Adrenal gland (tissue), 12 donors: ENCODE data around the gene REG3A. TPM values are rescaled to one million over a fixed set of nuclear protein-coding genes. Genes with fewer than 3 reads are reported as not detected.

Experiments used
- DNase-seq, 7 donors: peaks; one replicate each; pipeline ENCODE4 v3.0.0-alpha.2; 2019 to 2020
- H3K27ac ChIP-seq, 5 donors: fragments of 200-600 bp; sonication (generic) in 4 of 5; 1 replicate in 3 of 5; 2 replicates in 2 of 5; pipeline versions ENCODE4 v1.5.1 to v1.8.0; 2016 to 2020; ENCODE audit warnings: mild to moderate bottlenecking in 1 of 5
- H3K27me3 ChIP-seq: fragments of 200-600 bp; 2 replicates; pipeline ENCODE4 v1.8.0; 2021
- H3K36me3 ChIP-seq, 2 donors: fragments of 200-600 bp; replicated peaks in 1 of 2; 1 replicate in 1 of 2; 2 replicates in 1 of 2; pipeline versions ENCODE4 v1.5.1 to v1.8.0; 2018 to 2022
- H3K4me1 ChIP-seq, 2 donors: fragments of 200-600 bp; replicated peaks in 1 of 2; 1 replicate in 1 of 2; 2 replicates in 1 of 2; pipeline versions ENCODE4 v1.5.1 to v1.8.0; 2018 to 2021
- H3K4me3 ChIP-seq, 4 donors: fragments of 200-600 bp; sonication (generic) in 3 of 4; one replicate each; pipeline ENCODE4 v1.5.1; 2016 to 2018
- H3K9me3 ChIP-seq, 3 donors: fragments of 200-600 bp; sonication (generic) in 1 of 3; replicated peaks in 1 of 3; 1 replicate in 2 of 3; 2 replicates in 1 of 3; pipeline versions ENCODE4 v1.5.1 to v1.8.0; 2016 to 2021
- POLR2A ChIP-seq, 2 donors: fragments of 450-650 bp; IDR thresholded peaks; one replicate each; pipeline ENCODE4 v1.6.1; 2017; ENCODE audit warnings: antibody characterized with exemption in 2 of 2, mild to moderate bottlenecking in 2 of 2, moderate library complexity in 1 of 2
- WGBS, 4 donors: extraction: QIAGEN DNeasy Blood & Tissue Kit in 2 of 4; methylation state at CpG; one replicate each; pipeline versions ENCODE4 v1.1.5 to v1.1.7; 2013 to 2017; 5-methylcytosine and 5-hydroxymethylcytosine counted together
- intact Hi-C, 2 donors: fragments of 100-400 bp; cut with DNase I; formaldehyde crosslinking; loops; one replicate each; pipeline versions ENCODE4 v1.14.1 to v1.15.0; 2022 to 2023
- polyA plus RNA-seq, 3 donors: library from polyadenylated mRNA; stranded (reverse); fragments of 200-250 nt in 2 of 3; fragments of 350-450 nt in 1 of 3; fragmentation: Illumina TruSeq in 1 of 3; extraction: RNeasy Lipid Tissue Mini Kit (QIAGEN cat#74804) in 1 of 3; gene quantifications; one replicate each; pipeline ENCODE4 v1.2.3, GENCODE V29; 2013 to 2014
- total RNA-seq, 9 donors: library from RNA; depleted of rRNA in 4 of 9; stranded (reverse); fragments of >200 nt in 4 of 9; fragments of 120-200 nt in 1 of 9; fragmentation: NEBNext Ultra II Directional in 1 of 9; extraction: Animal tissue kit (Norgen Biotek cat#: 25700) in 1 of 9; gene quantifications; one replicate each; pipeline versions ENCODE4 v1.1.0 to v1.2.4, GENCODE V29; 2013 to 2023
- TF ChIP-seq, protein P1 (sequence below), 6 experiments: fragments of 450-650 bp in 4 of 6; fragments of 200-600 bp in 2 of 6; sonication (generic) in 1 of 6; IDR thresholded peaks; 1 replicate in 5 of 6; 2 replicates in 1 of 6; pipeline versions ENCODE4 v1.5.1 to v1.8.0; 2016 to 2021; ENCODE audit warnings: antibody characterized with exemption in 6 of 6, mild to moderate bottlenecking in 2 of 6, moderate library complexity in 1 of 6
- donor health status: healthy with polysubstance abuse.
- donor health status: Bipolar disorder and iron deficiency.
- donor health status: DM: yes; HTN: yes; CAD: no.
- donor health status: DM: no; HTN: no; CAD: no.
- donor health status: DM: no; HTN: no; CAD: no.
- donor health status: DM: yes; HTN: yes; CAD: no.

REG3A gene
- total and polyA plus RNA-seq, 12 donors, result 0.53 to 86.7 (median 1.7) TPM; not detected in 3

GRCh38 chr2:79131687-79132086, 27.9 kb downstream of the REG3A start:
- H3K36me3 ChIP-seq, result no peaks in the 10 kb centered on the region
- TF ChIP-seq POLR2A (IDR thresholded peaks at IDR 0.05), result no peak
- TF ChIP-seq, protein P1, sequence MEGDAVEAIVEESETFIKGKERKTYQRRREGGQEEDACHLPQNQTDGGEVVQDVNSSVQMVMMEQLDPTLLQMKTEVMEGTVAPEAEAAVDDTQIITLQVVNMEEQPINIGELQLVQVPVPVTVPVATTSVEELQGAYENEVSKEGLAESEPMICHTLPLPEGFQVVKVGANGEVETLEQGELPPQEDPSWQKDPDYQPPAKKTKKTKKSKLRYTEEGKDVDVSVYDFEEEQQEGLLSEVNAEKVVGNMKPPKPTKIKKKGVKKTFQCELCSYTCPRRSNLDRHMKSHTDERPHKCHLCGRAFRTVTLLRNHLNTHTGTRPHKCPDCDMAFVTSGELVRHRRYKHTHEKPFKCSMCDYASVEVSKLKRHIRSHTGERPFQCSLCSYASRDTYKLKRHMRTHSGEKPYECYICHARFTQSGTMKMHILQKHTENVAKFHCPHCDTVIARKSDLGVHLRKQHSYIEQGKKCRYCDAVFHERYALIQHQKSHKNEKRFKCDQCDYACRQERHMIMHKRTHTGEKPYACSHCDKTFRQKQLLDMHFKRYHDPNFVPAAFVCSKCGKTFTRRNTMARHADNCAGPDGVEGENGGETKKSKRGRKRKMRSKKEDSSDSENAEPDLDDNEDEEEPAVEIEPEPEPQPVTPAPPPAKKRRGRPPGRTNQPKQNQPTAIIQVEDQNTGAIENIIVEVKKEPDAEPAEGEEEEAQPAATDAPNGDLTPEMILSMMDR (IDR thresholded peaks at IDR 0.05), result no peak
- H3K4me1 ChIP-seq, result no peaks in the 10 kb centered on the region
- DNase-seq, result no peak
- no peak overlapping the region for H3K27ac ChIP-seq
- H3K4me3 ChIP-seq, result no peak overlapping the region
- H3K9me3 ChIP-seq, result no peaks in the 10 kb centered on the region
- intact Hi-C loops, result no loop called here
- H3K27me3 ChIP-seq, result no peaks in the 10 kb centered on the region
- WGBS, 4 donors, result 61 to 81% (median 70%) methylated on average over 4 of the region's 4 CpGs

DNA sequence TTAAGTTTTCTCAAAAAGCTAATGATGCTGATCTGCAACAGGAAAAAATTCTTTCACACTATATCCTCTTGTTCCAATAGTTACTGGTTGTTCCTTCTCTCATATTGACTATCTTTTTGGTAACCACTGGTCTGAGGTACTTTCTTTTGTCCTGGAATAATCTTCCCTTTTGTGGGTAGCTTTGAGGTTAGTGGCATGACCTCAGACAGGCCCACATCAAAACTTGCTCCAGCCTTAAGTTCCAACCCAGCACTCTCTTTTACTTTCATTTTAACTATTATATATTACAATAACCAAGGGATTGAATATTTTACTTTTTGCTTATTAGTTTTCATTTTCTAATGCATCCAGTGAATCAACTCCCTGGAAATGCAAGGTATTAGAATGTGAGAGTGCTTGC, 29.7 kb downstream of the REG3A start:
- TF ChIP-seq, protein P1 (IDR thresholded peaks at IDR 0.05), result no peak
- no peak for TF ChIP-seq POLR2A (IDR thresholded peaks at IDR 0.05)
- DNase-seq, result no peak
- Histone ChIP-seq H3K36me3 (no peaks in the 10 kb centered on the region), H3K27me3 (no peaks in the 10 kb centered on the region), H3K4me3 (no peak overlapping the region), H3K27ac (no peak overlapping the region), H3K9me3 (no peaks in the 10 kb centered on the region), H3K4me1 (no peaks in the 10 kb centered on the region)
- intact Hi-C loops, result no loop called here

GRCh38 chr2:79129260-79129659, 30.3 kb downstream of the REG3A start:
- H3K27ac ChIP-seq, result no peak overlapping the region
- TF ChIP-seq, protein P1 (IDR thresholded peaks at IDR 0.05), result no peak
- TF ChIP-seq POLR2A (IDR thresholded peaks at IDR 0.05), result no peak
- H3K9me3 ChIP-seq, result no peaks in the 10 kb centered on the region
- WGBS, 4 donors, result 71 to 75% (median 73%) methylated on average over 6 of the region's 6 CpGs
- H3K27me3 ChIP-seq, result no peaks in the 10 kb centered on the region
- H3K4me1 ChIP-seq, result no peaks in the 10 kb centered on the region
- intact Hi-C loops, result no loop called here
- DNase-seq, result no peak
- no peak overlapping the region for H3K4me3 ChIP-seq
- H3K36me3 ChIP-seq, result no peaks in the 10 kb centered on the region

DNA sequence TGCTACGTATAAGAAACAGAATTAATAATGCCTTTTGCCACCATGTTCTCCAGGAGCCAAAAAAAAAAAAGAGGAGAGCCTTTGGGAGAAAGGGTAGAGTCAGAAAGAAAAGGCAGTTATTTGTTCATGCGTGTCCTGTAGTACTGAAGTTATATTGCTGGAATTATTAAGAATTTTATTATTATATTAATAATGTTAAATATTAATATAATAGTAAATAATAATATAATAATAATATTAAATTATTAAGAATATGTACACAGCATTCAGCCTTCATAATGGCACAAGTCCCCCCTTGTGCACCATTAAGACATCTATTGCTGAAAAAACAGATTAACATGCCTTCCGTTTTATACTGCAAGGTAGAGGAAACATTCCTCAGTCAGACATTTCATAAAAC, 31.1 kb downstream of the REG3A start:
- WGBS, 4 donors, result 78 to 92% (median 81%) methylated on average over 3 of the region's 3 CpGs

More for the DNA sequence above, 31.1 kb downstream of the REG3A start:
- Histone ChIP-seq H3K27ac (no peak overlapping the region), H3K4me1 (no peaks in the 10 kb centered on the region), H3K4me3 (no peak overlapping the region), H3K9me3 (no peaks in the 10 kb centered on the region), H3K36me3 (no peaks in the 10 kb centered on the region), H3K27me3 (no peaks in the 10 kb centered on the region)
- TF ChIP-seq POLR2A (IDR thresholded peaks at IDR 0.05), result no peak
- TF ChIP-seq, protein P1 (IDR thresholded peaks at IDR 0.05), result no peak
- intact Hi-C loops, result no loop called here
- no peak for DNase-seq
